HG03066 (cell line): ENCODE measurements around the gene ALG14.
"Not testable (repeated sequence)": the region's sequence is repeated elsewhere in the genome, so short reads cannot be mapped to it uniquely, and the experiment has no call there.

ENCODE experiments used
- ATAC-seq: cut with Tn5 transposase; IDR thresholded peaks from one replicate; pipeline ENCODE4 v1.9.1; 2021; ENCODE audit warnings: low read depth; ENCODE audit not compliant: unreplicated experiment

ALG14 gene

GRCh38 chr1:94961988-94962387 lies 110.8 kb downstream of the ALG14 start:
- ATAC-seq, result no peak

GRCh38 chr1:94961582-94961981 lies 111.2 kb downstream of the ALG14 start:
- no peak for ATAC-seq

- ATAC-seq, result no peak
These were observed 114.7 kb downstream of the ALG14 start for GRCh38 chr1:94958081-94958480.

GRCh38 chr1:94955767-94956632 lies 116.8 kb downstream of the ALG14 start:
- no peak for ATAC-seq

- ATAC-seq, result no peak
These were observed 118.2 kb downstream of the ALG14 start for GRCh38 chr1:94954263-94955220.

- ATAC-seq, result no peak
These were observed 119.0 kb downstream of the ALG14 start for GRCh38 chr1:94953746-94954145.

GRCh38 chr1:94953107-94953506 lies 119.6 kb downstream of the ALG14 start:
- ATAC-seq, result no peak

GRCh38 chr1:94952539-94952938 lies 120.2 kb downstream of the ALG14 start:
- no peak for ATAC-seq

- no peak for ATAC-seq
These were observed 121.1 kb downstream of the ALG14 start for GRCh38 chr1:94951509-94952208.

- no peak for ATAC-seq
These were observed 121.7 kb downstream of the ALG14 start for GRCh38 chr1:94951046-94951445.

- no peak for ATAC-seq
These were observed 122.8 kb downstream of the ALG14 start for GRCh38 chr1:94949681-94950661.

- no peak for ATAC-seq
These were observed 125.3 kb downstream of the ALG14 start for GRCh38 chr1:94947437-94947836.

GRCh38 chr1:94946886-94947285 lies 125.9 kb downstream of the ALG14 start:
- no peak for ATAC-seq

- ATAC-seq, result no peak
These were observed 130.3 kb downstream of the ALG14 start for GRCh38 chr1:94942171-94943128.

- ATAC-seq, result not testable (repeated sequence)
These were observed 131.3 kb downstream of the ALG14 start for GRCh38 chr1:94941480-94941879.

- ATAC-seq, result no peak
These were observed 132.0 kb downstream of the ALG14 start for GRCh38 chr1:94940738-94941137.

GRCh38 chr1:94937820-94938219 lies 134.9 kb downstream of the ALG14 start:
- no peak for ATAC-seq

GRCh38 chr1:94936861-94937620 lies 135.7 kb downstream of the ALG14 start:
- no peak for ATAC-seq
